GM21526 (cell line): Measurements from ENCODE around the gene GPR78.

ENCODE experiments used
- ATAC-seq: cut with Tn5 transposase; IDR thresholded peaks from one replicate; pipeline ENCODE4 v1.9.1; 2021; ENCODE audit warnings: moderate library complexity; ENCODE audit not compliant: unreplicated experiment, low FRiP score

Gene GPR78

DNA sequence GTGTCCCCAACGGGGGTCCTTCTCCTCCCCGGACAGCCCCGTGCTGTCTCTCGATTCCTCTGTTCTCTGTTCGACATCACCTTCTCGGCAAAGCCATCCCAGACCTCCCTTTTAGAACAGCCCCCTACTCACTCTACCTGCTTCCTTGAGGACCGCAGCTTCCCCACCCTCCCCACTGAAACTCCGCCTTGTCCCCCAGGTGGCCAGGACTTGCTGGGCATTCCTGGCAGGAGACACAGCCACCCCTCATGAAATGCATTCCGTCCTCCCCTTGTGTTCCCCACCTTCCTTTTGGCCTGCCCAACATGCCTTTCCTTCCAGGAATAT is 34.8 kb upstream of the GPR78 start:
- no peak for ATAC-seq

DNA sequence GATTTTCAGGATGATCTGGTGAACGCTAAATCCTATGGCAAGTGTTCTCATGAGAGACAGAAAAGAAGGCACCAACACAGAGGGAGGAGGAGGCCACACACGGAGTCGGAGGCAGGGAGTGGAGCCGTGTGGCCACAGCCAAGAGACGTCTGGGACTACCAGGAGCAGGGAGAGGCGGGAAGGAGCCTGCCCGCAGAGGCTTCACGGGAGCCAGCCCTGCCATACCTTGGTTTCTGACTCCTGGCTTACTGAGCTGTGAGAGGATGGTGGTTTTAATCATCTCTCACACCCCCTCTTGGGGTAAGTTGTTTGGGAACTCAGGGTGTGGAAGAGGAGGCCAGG is 33.5 kb upstream of the GPR78 start:
- no peak for ATAC-seq

DNA sequence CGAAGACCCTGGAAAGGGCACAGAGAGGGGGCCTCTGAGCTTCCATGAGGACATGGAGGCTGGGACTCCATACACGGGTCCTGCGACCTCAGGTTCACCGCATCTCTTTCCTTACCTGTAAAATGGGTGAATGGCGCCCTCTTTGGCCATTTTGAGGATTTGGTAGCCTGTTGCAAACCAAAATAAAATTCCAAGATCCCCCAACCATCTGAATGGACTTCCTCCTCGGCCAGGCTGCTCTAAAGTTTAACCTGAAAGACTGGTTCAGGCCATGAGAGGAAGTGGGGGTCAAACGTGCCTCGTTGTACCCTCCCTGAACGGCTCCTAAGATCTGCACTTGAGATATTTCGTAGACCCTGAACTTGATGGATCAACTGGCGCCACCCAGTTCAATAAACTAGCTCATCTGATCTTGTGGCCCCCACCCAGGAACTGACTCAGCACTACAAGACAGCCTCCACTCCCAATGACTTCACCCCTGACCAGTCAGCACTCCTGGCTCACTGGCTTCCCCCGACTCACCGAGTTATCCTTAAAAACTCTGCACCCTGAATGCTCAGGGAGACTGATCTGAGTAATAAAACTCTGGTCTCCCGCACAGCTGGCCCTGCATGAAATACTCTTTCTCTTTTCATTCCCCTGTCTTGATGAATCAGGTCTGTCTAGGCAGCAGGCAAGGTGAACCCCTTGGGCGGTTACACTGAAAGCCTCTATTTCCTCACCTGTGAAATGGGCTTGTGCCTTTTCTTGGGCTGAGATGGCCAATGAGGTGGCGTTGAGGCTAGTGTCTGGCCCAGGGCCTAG is 32.9 kb upstream of the GPR78 start:
- ATAC-seq: no peak

DNA sequence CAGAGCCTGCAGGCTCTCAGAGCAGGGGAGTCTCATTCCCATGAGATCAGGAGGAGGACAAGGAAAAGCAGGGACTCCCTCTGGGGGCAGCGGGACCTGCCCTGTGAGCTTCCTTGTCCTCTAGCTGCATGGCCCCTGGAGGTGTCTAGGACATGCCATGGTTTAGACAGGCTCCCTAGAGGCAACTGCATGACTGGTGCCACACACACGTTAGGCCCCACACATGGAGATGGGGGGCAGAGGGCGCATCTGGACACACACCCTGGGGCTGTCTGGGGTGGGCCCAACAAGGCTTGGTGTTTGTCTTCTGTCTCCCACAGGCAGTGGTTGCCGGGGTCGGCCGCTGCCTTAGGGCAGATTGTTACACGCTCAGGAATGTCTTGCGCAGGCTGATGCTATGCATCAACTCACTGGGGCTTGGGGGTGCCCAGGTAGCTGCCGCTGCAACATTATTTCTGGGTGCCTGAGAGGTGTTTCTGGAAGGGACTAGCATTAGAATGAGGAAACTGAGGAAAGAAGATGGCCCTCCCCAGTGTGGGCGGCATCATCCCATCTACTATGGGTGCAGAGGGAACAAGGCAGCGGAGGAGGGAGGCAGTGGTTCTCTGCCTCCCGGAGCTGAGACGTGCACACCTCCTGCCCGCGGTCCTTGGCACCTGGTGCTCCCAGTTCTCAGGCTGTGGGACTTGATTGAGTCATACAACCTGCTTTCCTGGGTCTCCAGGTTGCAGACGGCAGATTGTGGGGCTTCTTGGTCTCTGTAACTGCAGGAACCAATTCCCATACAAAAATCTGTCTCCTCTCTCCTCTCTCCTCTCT is 32.1 kb upstream of the GPR78 start:
- no peak for ATAC-seq

DNA sequence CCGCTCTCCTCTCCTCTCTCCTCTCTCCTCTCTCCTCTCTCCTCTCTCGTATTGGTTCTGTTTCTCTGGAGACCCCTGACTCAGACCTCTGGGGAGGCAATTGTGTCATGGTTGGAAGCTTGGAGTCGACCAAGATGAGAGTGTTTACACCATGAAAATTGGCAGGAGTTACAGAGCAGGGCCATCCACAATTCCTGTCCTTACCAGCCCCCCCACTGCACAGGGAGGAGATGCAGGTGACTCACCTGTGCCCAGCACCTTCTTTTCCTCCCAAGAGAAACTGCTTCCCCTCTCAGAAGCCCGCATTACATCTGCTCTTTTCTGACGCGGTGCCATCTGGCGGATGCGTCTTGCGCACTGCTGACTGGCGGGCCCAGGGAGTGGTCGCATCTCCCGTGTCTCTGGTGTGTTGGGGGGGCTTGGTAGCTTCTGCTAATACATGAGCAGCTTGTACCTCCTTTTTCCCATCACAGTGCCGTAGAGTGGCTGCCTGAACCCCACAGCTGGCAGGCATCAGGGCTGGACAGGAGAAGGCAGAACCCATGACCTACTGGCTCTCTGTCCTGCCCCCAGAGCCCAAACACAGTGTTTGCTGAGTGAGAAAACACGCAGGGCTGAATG is 31.4 kb upstream of the GPR78 start:
- ATAC-seq: no peak

DNA sequence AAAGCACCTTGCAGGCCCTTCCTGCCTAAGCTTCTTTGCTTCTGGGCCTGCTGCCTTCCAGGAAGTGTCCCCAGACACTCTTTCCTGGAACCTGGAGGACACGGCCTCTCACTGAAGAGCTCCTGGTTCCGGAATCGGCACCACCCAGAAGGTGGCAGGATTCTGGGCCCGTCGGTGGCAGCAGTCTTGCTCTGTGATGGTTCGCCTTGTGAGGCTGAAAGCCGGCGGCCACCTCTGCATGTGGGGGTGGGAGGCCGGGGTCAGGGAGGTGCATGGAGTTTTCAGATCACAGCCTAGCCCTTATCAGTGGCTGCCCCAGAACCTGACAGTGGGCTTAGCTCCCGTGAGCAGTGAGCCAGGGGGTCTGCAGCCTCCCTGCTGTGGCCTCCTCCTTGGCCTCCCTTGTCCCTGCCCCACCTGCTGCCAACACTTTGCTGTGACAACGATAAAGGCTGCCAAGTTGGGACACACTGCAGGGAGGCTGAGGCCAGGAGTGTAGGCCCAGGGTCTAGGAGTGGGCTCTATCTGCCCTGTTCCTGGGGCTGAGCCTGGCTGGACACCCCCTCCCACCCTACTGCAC is 30.8 kb upstream of the GPR78 start:
- ATAC-seq: no peak

DNA sequence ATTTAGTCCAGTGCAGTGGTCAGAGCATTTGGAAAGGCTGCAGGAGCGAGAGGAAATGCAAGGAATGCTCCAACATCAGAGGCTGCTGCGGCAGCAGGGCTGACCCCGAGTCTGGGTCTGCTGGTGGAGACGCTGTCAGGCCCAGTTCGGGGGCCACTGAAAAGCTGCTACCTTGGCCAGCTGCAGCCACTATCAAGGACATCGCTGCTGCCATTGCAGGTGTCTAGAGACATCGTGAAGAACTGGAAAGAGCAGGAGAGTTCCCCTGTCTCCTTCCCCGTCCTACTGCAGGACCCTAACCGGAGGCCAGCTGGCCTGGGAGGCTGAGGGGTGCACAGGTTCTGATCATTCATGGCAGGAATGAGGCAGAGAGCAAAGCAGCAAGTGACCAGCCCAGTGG is 29.5 kb upstream of the GPR78 start:
- ATAC-seq: no peak

DNA sequence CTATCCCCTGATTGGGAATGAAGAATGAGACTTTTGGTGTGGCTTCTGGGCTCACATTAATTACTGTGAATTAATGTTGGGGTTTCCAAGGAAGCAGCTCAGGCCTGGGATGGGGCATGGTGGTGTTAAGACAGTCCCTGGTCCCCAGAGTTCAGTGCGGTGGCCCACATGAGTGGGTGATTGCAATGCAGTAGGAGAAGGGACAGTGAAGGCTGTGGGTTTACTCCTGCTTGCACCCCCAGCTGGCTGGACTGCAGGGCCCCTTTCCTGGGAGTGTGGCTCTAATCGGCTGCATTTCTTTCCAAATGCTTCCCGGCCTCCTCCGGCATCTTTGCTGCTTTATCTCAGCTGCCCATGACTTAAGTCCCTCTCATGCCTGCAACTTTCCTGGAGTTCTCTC is 28.2 kb upstream of the GPR78 start:
- no peak for ATAC-seq

DNA sequence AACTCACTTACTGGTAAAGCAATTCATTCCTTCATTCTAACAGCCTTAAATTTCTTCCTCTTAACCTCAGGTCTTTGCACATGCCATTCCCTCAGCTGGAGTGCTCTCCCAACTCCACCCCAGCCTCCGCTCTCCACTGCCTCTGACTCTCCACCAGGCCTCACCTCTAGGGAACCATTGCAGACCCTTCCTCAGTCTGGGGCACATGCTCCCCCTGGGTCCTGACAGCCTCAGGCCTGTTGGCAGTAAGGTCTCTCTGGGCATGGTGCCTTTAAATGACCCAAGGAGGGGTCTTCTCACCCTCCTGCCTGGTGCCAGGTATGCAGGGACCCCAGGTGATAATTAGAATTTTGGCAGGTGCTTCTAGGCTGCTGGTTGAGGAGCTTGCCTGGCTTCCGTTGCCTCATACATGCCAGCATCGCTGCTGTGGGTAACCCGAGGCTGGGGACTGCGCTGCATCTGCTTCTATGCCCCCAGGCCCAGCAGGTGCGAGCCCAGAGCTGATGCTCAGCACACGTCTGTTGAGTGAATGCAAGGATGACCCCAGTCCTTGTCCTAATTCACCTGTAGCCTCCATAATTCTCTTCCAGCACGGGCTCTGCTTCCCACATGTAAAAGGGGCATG is 27.5 kb upstream of the GPR78 start:
- ATAC-seq: no peak

DNA sequence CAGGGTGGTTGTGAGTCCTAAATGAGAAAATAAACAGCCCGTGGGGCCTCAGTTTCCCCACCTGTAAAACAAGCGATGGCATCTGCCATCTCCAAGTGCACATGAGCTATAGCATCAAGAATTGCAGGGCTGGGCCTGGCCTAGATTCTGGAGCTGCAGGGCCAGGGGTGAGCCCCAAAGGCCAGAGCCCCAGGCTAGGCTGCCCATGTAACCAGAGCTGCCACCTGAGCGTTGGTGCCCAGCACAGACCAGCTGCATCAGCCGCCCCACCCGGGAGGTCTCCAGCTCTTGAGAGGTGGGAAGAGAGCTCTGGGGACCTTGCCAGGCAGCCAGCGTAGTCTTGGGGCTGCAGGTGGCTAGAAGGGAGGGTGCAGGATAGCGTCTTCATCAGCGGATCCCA is 27.0 kb upstream of the GPR78 start:
- ATAC-seq: no peak

DNA sequence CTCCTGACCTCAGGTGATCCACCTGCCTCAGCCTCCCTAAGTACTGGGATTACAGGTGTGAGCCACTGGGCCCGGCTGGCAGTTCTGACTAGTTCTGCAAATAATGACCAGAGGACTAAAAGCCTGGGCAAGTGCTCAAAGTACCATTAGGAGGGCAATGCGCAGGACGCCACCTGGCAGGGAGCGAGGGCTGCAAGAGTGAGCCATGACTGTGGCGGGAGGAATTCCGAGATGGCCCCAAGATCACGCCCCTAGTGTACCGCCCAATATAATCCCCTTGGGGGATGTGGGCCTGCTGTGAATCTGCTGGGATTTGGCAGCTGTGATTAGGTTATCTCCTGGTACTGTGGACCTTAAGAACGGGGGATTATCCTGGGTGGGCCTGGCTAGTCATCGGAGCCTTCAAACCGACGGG is 26.2 kb upstream of the GPR78 start:
- no peak for ATAC-seq

DNA sequence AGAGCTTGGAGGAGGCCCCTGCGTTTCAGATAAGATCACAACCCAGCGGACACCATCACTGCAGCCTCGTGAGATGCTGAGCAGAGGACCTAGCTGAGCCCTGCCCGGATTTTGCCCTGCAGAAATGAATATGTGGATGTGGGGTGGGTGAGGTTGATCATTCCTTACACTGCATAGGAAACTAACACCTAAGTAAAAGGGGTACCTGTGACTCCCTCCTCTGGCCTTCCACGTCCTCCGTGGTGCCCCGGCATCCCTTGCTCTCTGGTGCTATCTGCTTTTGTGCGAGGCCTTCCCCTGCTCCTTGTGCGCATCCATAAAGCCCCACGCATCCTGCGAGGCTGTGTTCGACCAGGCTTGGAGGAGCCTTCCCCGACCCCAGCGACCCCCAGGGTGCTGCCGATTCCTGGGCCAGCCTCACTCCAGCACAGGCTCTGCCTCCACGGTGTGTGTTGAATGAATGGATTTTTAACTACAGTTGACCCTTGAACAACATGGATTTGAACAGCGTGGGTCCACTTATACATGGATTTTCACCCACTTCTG is 25.6 kb upstream of the GPR78 start:
- ATAC-seq: no peak

DNA sequence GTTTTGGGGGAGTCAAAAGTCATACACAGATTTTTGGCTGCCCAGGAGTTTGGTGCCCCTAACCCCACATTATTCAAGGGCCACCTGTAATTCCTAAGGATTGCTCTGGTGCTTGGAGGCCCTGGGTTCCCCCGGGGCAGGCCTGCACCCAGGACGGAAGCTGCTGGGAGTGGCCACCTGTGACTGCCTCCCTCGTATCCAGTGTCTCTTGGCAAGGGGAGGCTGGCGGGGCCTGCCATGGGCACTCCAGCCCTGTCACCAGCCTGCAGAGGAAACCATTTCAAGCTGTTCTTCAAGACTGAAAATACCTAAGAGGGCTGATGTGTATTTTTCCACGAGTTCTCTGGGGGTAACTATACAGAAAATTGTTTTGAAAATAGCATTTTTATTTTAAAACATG is 24.5 kb upstream of the GPR78 start:
- no peak for ATAC-seq

DNA sequence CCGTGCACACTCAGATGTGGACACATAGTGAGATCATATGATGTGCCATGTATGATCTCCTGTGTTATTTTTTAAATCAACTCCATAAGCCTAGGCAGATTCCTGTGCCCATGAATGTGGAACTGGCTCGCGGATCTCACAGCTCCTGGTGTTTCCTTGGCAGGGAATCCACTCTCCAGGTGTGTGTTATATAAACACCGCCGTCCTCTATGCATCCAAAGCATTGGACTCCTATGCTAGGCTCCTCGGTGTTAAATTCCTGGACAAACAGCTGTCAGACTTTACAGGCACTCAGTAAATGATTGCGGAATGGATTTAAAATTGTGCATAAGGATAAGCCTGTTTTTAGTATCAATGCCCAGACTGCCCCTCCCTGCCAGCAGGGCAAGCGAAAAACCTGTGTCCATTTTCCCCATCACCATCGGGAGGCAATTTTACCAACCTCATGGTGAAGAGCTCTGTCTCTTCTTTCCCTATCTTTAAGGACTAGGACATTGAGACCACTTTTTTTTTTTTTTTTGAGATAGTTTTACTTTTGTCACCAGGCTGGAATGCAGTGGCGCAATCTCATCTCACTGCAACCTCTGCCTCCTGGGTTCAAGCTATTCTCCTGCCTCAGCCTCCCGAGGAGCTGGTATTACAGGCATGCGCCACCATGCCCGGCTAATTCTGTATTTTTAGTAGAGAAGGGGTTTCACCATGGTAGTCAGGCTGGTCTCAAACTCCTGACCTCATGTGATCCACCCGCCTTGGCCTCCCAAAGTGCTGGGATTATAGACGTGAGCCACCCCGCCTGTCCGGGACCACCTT is 23.6 kb upstream of the GPR78 start:
- no peak for ATAC-seq

DNA sequence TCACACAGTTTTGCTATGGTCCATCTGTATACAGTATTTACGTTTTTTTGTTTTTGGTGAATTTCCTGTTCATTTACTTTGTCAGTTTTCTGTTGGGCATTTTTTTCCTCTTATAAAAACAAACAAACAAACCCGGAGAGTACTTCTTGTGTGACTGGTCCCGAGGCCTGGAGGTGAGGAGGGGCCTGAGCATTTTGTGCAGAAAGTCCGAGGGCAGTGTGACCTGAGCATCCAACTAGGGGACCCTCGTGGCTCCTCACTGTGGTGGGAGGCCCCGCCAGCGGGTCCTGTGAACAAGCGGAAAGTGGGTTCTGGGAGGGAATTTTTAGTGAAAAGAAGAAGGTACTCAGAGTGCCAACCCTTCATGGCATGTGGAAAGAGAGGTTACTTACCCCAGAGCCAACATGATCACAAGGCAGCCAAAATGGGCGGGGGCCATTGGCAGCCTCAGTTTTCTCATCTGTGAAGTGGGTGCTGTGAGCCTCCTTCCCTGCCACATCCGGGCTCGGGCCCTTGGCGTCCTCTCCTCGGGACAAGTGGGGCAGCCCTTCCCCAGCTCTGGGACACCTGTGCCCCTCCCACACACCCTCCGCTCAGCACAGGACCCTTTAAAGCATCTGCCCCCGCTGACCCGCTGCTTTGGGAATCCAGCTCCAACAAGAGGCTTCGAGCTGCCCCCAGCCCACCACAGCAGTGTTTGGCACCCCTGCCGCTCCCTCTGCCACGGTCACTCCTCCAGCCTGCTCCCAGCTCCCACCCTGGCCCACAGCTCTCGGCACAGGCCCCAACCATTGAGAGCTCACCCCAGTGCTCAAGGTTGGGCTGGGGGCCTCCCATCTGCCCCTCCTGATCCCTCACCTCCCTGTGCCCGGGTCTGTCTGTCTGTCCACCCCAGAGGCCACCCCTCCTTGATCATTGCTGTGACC is 22.8 kb upstream of the GPR78 start:
- no peak for ATAC-seq

DNA sequence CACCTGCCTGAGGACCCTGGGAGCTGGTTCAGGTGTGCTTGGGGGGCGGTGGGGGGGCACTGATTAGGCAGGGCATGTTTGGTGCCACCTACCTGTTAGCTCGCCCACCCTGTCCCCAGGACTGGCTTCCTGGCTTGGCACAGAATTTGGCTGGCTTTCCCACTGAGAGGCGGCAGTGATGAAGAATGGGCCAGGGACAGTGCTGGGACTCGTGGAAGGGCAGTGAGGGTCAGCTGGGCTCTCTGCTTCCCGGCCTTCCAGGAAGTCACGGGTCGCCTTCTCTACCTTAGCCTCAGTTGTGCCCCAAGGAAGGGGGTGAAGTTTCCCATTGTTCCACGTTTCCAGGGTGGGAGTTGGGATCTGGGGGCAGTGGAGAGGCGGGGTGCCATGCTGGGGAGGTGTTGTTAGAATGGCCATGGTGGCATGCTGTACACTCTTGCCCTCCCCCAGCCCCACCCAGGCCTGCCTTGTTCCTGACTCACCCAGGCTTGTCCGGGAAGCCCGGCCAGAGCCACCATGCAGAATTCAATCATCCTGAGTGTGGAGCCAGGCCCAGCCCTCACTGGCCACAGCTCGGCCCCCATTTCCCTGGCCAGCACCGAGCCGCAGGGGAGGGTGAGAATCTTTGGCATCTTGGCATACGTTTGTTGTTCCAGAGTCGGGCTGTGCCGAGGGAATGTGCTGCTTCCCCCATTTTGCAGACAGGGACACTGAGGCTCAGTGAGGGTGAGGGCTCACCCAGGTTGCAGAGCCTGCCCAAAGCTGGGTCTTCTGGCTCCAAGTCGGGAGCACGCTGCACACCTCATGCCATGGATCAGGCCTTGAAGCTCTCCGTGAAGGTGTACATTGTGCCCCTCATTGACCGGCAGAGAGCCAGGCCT is 21.9 kb upstream of the GPR78 start:
- ATAC-seq: no peak

DNA sequence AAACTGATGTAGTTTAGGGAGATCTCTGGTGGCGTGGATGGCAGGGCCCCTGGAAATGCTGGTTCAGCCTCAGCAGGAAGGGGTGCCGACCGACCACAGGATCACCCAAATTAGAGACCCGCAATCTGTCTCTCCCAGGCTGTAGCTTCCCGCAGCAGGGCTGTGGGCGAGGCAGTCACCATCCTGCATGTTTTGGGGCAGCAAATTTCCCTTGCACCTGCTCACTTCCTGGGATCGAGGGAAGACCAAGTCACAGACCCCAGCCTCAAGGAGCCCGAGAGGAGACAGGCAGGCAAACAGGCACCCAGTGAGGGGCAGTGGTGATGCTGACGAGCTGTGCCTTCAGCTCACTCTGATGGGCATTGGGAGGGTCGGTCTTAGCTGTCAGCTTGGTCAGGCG is 21.2 kb upstream of the GPR78 start:
- ATAC-seq: no peak
